Measurements from ENCODE around the gene KAZN. TPM values are rescaled to one million over a fixed set of nuclear protein-coding genes. Genes with fewer than 3 reads are reported as not detected.
A peak's percentile ranks its signal among the peaks of the same experiment; 100 is the strongest.

KAZN gene
- total RNA-seq, 3 donors from 2014 or later, result 12.2 to 16.4 (median 16.2) TPM

DNA sequence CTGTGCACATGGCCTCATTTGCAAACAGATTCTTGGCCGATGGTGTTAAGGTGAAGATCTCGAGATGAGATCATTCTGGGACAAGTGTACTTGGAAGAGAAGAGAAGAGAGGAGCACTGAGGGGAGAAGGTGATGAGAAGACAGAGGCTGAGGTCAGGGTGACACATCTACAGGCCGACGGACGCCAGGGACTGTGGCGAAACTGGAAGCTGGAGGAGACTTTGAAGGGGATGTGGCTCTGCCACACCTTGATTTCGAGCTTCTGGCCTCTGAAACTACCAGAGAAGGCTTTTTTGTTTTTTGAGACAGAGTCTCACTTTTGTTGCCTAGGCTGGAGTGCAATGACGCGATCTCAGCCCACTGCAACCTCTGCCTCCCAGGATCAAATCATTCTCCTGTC lies 417.5 kb downstream of the KAZN start:
- Histone ChIP-seq H3K36me3 (no peaks in the 10 kb centered on the region), H3K4me1 (peaks cover 0 to 4% of the 10 kb centered on the region in 2 donors), H3K4me3 (no peak overlapping the region), H3K27ac (no peak overlapping the region), H3K9me3 (no peaks in the 10 kb centered on the region), H3K27me3 (no peaks in the 10 kb centered on the region)
- TF ChIP-seq POLR2A (IDR thresholded peaks at IDR 0.05), result no peak
- TF ChIP-seq, protein P1, sequence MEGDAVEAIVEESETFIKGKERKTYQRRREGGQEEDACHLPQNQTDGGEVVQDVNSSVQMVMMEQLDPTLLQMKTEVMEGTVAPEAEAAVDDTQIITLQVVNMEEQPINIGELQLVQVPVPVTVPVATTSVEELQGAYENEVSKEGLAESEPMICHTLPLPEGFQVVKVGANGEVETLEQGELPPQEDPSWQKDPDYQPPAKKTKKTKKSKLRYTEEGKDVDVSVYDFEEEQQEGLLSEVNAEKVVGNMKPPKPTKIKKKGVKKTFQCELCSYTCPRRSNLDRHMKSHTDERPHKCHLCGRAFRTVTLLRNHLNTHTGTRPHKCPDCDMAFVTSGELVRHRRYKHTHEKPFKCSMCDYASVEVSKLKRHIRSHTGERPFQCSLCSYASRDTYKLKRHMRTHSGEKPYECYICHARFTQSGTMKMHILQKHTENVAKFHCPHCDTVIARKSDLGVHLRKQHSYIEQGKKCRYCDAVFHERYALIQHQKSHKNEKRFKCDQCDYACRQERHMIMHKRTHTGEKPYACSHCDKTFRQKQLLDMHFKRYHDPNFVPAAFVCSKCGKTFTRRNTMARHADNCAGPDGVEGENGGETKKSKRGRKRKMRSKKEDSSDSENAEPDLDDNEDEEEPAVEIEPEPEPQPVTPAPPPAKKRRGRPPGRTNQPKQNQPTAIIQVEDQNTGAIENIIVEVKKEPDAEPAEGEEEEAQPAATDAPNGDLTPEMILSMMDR (IDR thresholded peaks at IDR 0.05), result no peak
- TF ChIP-seq POLR2AphosphoS5 (IDR thresholded peaks at IDR 0.05), result no peak
- intact Hi-C loops (cut with DNase I; ENCODE audit: low total_unique reads), result loop anchor here (10.0 kb wide), 1 partner anchor 111 kb away; no protein-coding TSS in a partner anchor
- DNase-seq (ENCODE audit: low spot score in 2 of 2), result no peak

DNA sequence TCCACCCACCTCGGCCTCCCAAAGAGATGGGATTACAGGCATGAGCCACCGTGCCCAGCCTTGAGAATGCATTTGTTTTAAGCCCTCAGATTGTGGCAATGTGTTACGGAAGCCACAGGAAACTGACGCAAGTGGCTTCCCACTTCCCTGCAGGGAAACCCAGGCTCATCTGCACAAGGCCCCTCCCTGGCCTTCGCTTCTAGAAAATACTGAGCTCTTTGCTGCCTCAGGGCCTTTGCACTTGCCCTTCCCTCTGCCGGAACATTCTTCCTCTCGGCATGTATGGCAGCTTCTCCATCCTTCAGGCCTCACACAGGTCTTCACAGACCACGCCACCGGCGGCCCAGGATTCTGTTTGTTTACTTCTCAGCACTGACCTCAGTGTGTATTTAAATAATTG lies 418.0 kb downstream of the KAZN start:
- H3K27me3 ChIP-seq, result no peaks in the 10 kb centered on the region
- H3K4me3 ChIP-seq, result no peak overlapping the region
- no peaks in the 10 kb centered on the region for H3K36me3 ChIP-seq
- H3K27ac ChIP-seq, result no peak overlapping the region
- intact Hi-C loops (cut with DNase I; ENCODE audit: low total_unique reads), result loop anchor here (10.0 kb wide), 1 partner anchor 112 kb away; no protein-coding TSS in a partner anchor
- TF ChIP-seq, protein P1 (IDR thresholded peaks at IDR 0.05), result no peak
- TF ChIP-seq POLR2AphosphoS5 (IDR thresholded peaks at IDR 0.05), result no peak
- no peak for TF ChIP-seq POLR2A (IDR thresholded peaks at IDR 0.05)
- DNase-seq (ENCODE audit: low spot score in 2 of 2), result no peak
- no peaks in the 10 kb centered on the region for H3K9me3 ChIP-seq
- H3K4me1 ChIP-seq, result peaks cover 2 to 4% of the 10 kb centered on the region in 2 donors

DNA sequence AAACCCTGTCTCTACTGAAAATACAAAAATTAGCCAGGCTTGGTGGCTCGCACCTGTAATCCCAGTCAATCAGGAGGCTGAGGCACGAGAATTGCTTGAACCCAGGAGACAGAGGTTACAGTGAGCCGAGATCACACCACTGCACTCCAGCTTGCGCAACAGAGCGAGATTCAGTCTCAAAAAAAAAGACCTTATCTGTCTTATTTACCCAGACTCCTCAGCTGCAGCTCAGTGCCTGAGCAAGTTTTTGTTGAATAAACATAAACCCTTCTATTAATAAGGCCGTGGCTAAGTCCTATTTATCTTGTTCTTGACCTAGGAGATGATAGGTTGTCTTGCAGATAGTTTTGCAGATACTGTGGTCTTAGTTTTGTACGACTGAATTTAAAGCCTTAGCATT lies 418.6 kb downstream of the KAZN start:
- Histone ChIP-seq H3K4me3 (no peak overlapping the region), H3K27me3 (no peaks in the 10 kb centered on the region), H3K27ac (no peak overlapping the region), H3K36me3 (no peaks in the 10 kb centered on the region), H3K4me1 (peaks cover 3 to 4% of the 10 kb centered on the region in 2 donors), H3K9me3 (no peaks in the 10 kb centered on the region)
- intact Hi-C loops (cut with DNase I; ENCODE audit: low total_unique reads), result loop anchor here (10.0 kb wide), 1 partner anchor 112 kb away; no protein-coding TSS in a partner anchor
- no peak for DNase-seq (ENCODE audit: low spot score in 2 of 2)
- TF ChIP-seq POLR2AphosphoS5 (IDR thresholded peaks at IDR 0.05) (no peak), POLR2A (IDR thresholded peaks at IDR 0.05) (no peak)
- TF ChIP-seq, protein P1 (IDR thresholded peaks at IDR 0.05), result no peak

DNA sequence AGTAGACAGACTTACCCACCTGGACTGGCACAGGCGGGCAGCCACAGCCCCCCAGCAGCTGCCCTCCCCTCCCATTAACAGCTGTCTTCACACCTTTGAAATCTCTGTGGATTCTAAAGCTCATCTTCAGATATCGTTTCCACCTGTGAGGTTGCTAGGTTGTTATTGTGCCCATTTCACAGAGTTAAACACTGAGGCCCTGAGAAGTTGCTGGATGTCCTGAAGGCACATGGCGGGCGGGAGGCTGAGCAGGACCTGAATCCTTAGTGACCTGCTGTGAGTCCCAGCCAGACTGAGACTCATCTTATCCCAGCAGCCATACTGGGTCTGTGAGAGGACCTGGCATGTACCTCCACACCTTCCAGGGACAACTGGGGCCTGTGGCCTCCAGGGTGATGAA lies 420.3 kb downstream of the KAZN start:
- H3K4me1 ChIP-seq, result peaks cover 3 to 4% of the 10 kb centered on the region in 2 donors
- no peaks in the 10 kb centered on the region for H3K9me3 ChIP-seq
- no peak for DNase-seq (ENCODE audit: low spot score in 2 of 2)
- H3K36me3 ChIP-seq, result no peaks in the 10 kb centered on the region
- no peak overlapping the region for H3K27ac ChIP-seq
- TF ChIP-seq POLR2AphosphoS5 (IDR thresholded peaks at IDR 0.05) (no peak), POLR2A (IDR thresholded peaks at IDR 0.05) (no peak)
- TF ChIP-seq, protein P1 (IDR thresholded peaks at IDR 0.05), result no peak
- intact Hi-C loops (cut with DNase I; ENCODE audit: low total_unique reads), result loop anchor here (10.0 kb wide), 1 partner anchor 114 kb away; no protein-coding TSS in a partner anchor
- no peak overlapping the region for H3K4me3 ChIP-seq
- H3K27me3 ChIP-seq, result no peaks in the 10 kb centered on the region

DNA sequence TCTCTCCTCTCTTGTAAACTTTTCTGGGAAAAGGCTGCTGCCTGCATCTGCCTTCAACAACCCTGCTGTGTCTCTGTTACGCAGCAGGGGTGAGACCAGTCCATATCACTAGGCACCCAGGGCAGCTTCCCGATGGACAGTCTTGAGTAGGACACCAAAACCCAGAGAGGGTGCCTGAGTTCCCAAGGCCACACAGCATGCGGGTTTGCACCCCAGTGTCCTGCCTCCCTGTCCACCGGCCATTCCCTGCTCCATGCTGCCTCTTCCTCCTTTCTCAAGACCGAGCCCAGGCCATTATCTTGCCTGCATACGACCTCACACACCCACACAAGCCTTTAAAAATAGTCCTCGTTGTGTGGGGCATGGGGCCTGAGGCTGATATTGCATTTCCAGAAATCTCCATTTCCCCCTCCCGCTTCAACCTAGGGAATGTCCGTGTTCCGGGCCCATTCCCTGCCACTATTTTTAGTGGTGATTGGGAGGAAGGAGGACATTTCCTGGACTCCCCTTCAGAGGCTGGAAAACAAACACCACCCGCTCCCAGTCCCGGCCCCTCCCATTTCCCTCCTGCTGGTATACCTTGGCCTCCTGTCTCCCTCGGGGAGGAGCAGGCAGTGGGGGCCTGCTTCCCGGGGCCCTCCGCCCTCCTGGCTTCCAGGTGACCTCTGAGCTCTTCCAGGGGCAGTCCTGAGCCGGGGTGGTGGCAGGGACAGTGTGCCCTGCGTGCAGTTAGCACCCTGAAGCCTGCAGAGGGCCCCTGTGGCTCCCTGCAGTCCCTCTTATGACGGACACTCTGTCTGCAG lies 422.7 kb downstream of the KAZN start:
- Histone ChIP-seq H3K4me3 (no peak overlapping the region), H3K36me3 (no peaks in the 10 kb centered on the region), H3K27me3 (no peaks in the 10 kb centered on the region), H3K27ac (peak overlapping the region; percentile 46 to 57), H3K4me1 (peaks cover 0 to 3% of the 10 kb centered on the region in 2 donors), H3K9me3 (no peaks in the 10 kb centered on the region)
- no peak for TF ChIP-seq POLR2A (IDR thresholded peaks at IDR 0.05)
- TF ChIP-seq, protein P1 (IDR thresholded peaks at IDR 0.05), result no peak
- TF ChIP-seq POLR2AphosphoS5 (IDR thresholded peaks at IDR 0.05), result no peak
- no peak for DNase-seq (ENCODE audit: low spot score in 2 of 2)
- intact Hi-C loops (cut with DNase I; ENCODE audit: low total_unique reads), result no loop called here
